GM19025 (cell line): ENCODE results near the gene PEAK1.

Experiments
- ATAC-seq: cut with Tn5 transposase; IDR thresholded peaks from one replicate; pipeline ENCODE4 v1.9.1; 2021; ENCODE audit warnings: mild to moderate bottlenecking, low read depth, moderate library complexity; ENCODE audit not compliant: unreplicated experiment

Gene PEAK1

GRCh38 chr15:77107531-77108355 lies 312.2 kb downstream of the PEAK1 start:
- no peak for ATAC-seq

- ATAC-seq: no peak
Measured at GRCh38 chr15:77107068-77107467, 312.8 kb downstream of the PEAK1 start.

- no peak for ATAC-seq
Measured at GRCh38 chr15:77104155-77104554, 315.7 kb downstream of the PEAK1 start.

- no peak for ATAC-seq
Measured at GRCh38 chr15:77099741-77100463, 320.0 kb downstream of the PEAK1 start.

- no peak for ATAC-seq
Measured at GRCh38 chr15:77098572-77098971, 321.3 kb downstream of the PEAK1 start.

GRCh38 chr15:77097921-77098320 lies 322.0 kb downstream of the PEAK1 start:
- ATAC-seq: no peak

GRCh38 chr15:77097248-77097721 lies 322.6 kb downstream of the PEAK1 start:
- no peak for ATAC-seq

GRCh38 chr15:77096541-77096940 lies 323.4 kb downstream of the PEAK1 start:
- ATAC-seq: no peak

- ATAC-seq: no peak
Measured at GRCh38 chr15:77096138-77096537, 323.8 kb downstream of the PEAK1 start.

- ATAC-seq: no peak
Measured at GRCh38 chr15:77094397-77095030, 325.4 kb downstream of the PEAK1 start.

- ATAC-seq: no peak
Measured at GRCh38 chr15:77093436-77093835, 326.5 kb downstream of the PEAK1 start.

GRCh38 chr15:77091097-77091496 lies 328.8 kb downstream of the PEAK1 start:
- no peak for ATAC-seq

GRCh38 chr15:77087213-77087612 lies 332.7 kb downstream of the PEAK1 start:
- ATAC-seq: no peak

GRCh38 chr15:77085297-77085696 lies 334.6 kb downstream of the PEAK1 start:
- ATAC-seq: no peak

- no peak for ATAC-seq
Measured at GRCh38 chr15:77084436-77084835, 335.5 kb downstream of the PEAK1 start.

- ATAC-seq: peak; percentile 85
Measured at GRCh38 chr15:77083381-77084160, 336.3 kb downstream of the PEAK1 start.

- ATAC-seq: no peak
Measured at GRCh38 chr15:77081971-77082370, 337.9 kb downstream of the PEAK1 start.

- ATAC-seq: no peak
Measured at GRCh38 chr15:77076323-77076915, 343.5 kb downstream of the PEAK1 start.

GRCh38 chr15:77075528-77075927 lies 344.4 kb downstream of the PEAK1 start:
- ATAC-seq: no peak

GRCh38 chr15:77074350-77074749 lies 345.6 kb downstream of the PEAK1 start:
- ATAC-seq: no peak
